Panc1 (cell line): ENCODE measurements around the gene PRR36. TPM values are rescaled to one million over a fixed set of nuclear protein-coding genes. Genes with fewer than 3 reads are reported as not detected.

ENCODE experiments used
- ATAC-seq: fragments of 200-7000 bp; cut with Tn5 transposase; 2 replicates; pipeline ENCODE4 v1.9.1; 2020; ENCODE audit warnings: mild to moderate bottlenecking, moderate library complexity
- BruUV-seq: library from RNA; stranded (reverse); fragments of 400-500 nt; replicated peaks from 2 replicates; lab custom pipeline; 2021; lab: Mats Ljungman, UMichigan
- CTCF ChIA-PET: fragments of 300-600 bp; sonication (Branson Sonifier 250); formaldehyde crosslinking; loops from one replicate; lab custom pipeline; 2022; ENCODE audit warnings: antibody characterized with exemption; lab: Charles Lee
- POLR2A ChIA-PET: fragments of 300-600 bp; sonication (Branson Sonifier 250); formaldehyde crosslinking; loops from one replicate; lab custom pipeline; 2022; ENCODE audit warnings: antibody characterized with exemption; lab: Charles Lee
- DNase-seq: peaks from one replicate; pipeline ENCODE4 v3.0.0-alpha.2; 2010; ENCODE audit warnings: low read depth, low spot score
- H3K27ac ChIP-seq: 2 replicates; pipeline ENCODE4 v1.5.1; 2011; ENCODE audit warnings: mild to moderate bottlenecking, low read length, inconsistent platforms
- H3K27me3 ChIP-seq: fragments of 200-500 bp; sonication (Bioruptor generic); 2 replicates; pipeline ENCODE4 v1.6.0; 2014; ENCODE audit warnings: low read length, inconsistent platforms; ENCODE audit not compliant: control insufficient read depth, insufficient read depth
- H3K36me3 ChIP-seq: fragments of 200-500 bp; sonication (Bioruptor generic); 2 replicates; pipeline ENCODE4 v1.5.1; 2014; ENCODE audit warnings: inconsistent platforms, mild to moderate bottlenecking, low read length, moderate library complexity; ENCODE audit not compliant: control insufficient read depth, insufficient read depth
- H3K4me1 ChIP-seq: 2 replicates; pipeline ENCODE4 v1.5.1; 2011; ENCODE audit warnings: inconsistent platforms, mild to moderate bottlenecking, low read length, moderate library complexity; ENCODE audit not compliant: control insufficient read depth, insufficient read depth
- H3K4me3 ChIP-seq, 2 experiments: 2 replicates each; pipeline ENCODE4 v1.5.1; 2011 to 2012; ENCODE audit warnings: low read depth in 2 of 2, low read length in 2 of 2, mild to moderate bottlenecking in 2 of 2, inconsistent platforms in 1 of 2, moderate library complexity in 1 of 2
- H3K9me3 ChIP-seq: fragments of 200-500 bp; sonication (Bioruptor generic); 2 replicates; pipeline ENCODE4 v1.5.1; 2014; ENCODE audit warnings: low read depth, mild to moderate bottlenecking, inconsistent platforms, low read length, moderate library complexity; ENCODE audit not compliant: control insufficient read depth, insufficient read depth
- CTCF ChIP-seq: fragments of 450-650 bp; IDR thresholded peaks from 2 replicates; pipeline ENCODE4 v1.5.1; 2017; ENCODE audit warnings: mild to moderate bottlenecking
- POLR2AphosphoS5 ChIP-seq: IDR thresholded peaks from 2 replicates; pipeline ENCODE4 v1.6.1; 2012; ENCODE audit warnings: mild to moderate bottlenecking, low read depth, low read length, moderate library complexity
- SIN3A ChIP-seq: IDR thresholded peaks from 2 replicates; pipeline ENCODE4 v1.6.1; 2012; ENCODE audit warnings: low read depth, mild to moderate bottlenecking, low read length, moderate library complexity, borderline replicate concordance; ENCODE audit not compliant: insufficient read depth
- TCF7L2 ChIP-seq: IDR thresholded peaks from 2 replicates; pipeline ENCODE4 v1.6.1; 2011; ENCODE audit warnings: mild to moderate bottlenecking, low read depth, low read length, inconsistent platforms
- in situ Hi-C: cut with HindIII; loops from 2 replicates; pipeline ENCODE4 v1.10.0; 2016; ENCODE audit warnings: low sequenced_read_pairs, low pct_unique_long_range_greater_than_20kb
- intact Hi-C: fragments of 100-400 bp; cut with micrococcal nuclease; formaldehyde crosslinking; loops from one replicate; pipeline ENCODE4 v1.10.0; 2022; ENCODE audit not compliant: unreplicated experiment
- total RNA-seq: library from RNA; stranded (reverse); gene quantifications from one replicate; pipeline ENCODE4 v1.2.1, GENCODE V29; 2021; ENCODE audit not compliant: unreplicated experiment
- TF ChIP-seq, protein P1 (sequence below), 2 experiments: IDR thresholded peaks; 2 replicates each; pipeline ENCODE4 v1.6.1; 2011 to 2012; ENCODE audit warnings: low read depth in 2 of 2, control low read depth in 1 of 2, low read length in 1 of 2, mild to moderate bottlenecking in 1 of 2, moderate library complexity in 1 of 2; ENCODE audit not compliant: insufficient read depth in 1 of 2

PRR36 gene
- total RNA-seq, 1 experiment from 2014 or later = 3.7 TPM

DNA sequence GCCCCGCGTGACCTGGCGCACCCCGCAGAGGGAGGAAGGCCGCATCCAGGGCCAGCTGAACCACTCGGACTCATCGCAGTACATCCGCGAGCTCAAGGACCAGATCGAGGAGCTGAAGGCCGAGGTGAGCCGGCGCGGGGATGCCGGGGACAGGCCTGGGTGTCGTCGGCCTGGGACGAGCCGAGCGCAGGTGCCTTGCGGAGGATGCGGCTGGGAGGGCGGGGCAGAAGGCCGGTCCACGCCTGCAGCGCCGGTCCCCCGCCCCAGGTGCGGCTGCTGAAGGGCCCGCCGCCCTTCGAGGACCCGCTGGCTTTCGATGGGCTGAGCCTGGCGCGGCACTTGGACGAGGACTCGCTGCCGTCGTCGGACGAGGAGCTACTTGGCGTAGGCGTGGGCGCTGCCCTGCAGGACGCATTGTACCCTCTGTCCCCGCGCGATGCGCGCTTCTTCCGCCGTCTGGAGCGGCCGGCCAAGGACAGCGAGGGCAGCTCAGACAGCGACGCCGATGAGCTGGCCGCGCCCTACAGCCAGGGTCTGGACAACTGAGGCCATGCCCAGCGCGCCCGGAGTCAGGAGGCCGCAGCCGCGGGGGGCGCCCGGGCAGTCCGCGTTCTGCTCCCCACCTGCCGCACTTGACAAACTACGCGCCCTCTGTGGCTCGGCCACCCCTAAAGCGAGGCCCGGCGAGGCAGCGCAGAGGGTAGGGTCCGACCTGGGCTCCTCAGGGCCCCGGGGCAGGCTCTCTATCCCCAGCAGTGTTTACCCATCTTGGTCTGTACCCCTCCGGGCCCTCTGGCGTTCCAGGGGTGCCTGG, 10.8 kb downstream of the PRR36 start:
- in situ Hi-C loops = no loop called here

DNA sequence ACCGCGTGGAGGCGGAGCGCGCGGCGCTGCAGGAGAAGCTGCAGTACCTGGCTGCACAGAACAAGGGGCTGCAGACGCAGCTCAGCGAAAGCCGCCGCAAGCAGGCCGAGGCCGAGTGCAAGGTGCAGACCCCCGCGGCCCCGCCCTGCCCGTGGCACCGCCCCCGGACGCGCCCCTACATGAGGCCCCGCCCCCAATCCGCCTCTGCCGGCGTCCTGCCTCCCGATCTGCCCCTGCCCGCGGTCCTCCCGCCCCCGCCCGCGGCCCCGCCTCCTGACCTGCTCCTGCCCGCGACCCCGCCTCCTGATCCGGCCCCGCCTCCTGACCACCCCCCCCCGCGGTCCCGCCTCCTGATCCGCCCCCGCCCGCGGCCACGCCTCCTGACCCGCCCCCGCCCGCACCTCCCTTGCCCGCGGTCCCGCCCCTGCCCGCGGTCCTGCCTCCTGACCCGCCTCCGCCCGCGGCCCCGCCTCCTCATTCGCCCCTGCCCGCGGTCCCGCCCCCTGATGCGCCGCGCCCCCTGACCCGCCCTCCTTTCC, 11.7 kb downstream of the PRR36 start:
- intact Hi-C loops (no loop called here), in situ Hi-C loops (no loop called here)
- no TSS peak for BruUV-seq
- Histone ChIP-seq H3K9me3 (no peaks in the 10 kb centered on the region), H3K27me3 (no peaks in the 10 kb centered on the region), H3K36me3 (no peaks in the 10 kb centered on the region), H3K4me3 (no peak overlapping the region), H3K27ac (no peak overlapping the region), H3K4me1 (no peaks in the 10 kb centered on the region)
- ChIA-PET CTCF (no interaction called here), POLR2A (no interaction called here)
- TF ChIP-seq POLR2AphosphoS5 (no peak), SIN3A (no peak), CTCF (no peak), TCF7L2 (no peak)
- TF ChIP-seq, protein P1, sequence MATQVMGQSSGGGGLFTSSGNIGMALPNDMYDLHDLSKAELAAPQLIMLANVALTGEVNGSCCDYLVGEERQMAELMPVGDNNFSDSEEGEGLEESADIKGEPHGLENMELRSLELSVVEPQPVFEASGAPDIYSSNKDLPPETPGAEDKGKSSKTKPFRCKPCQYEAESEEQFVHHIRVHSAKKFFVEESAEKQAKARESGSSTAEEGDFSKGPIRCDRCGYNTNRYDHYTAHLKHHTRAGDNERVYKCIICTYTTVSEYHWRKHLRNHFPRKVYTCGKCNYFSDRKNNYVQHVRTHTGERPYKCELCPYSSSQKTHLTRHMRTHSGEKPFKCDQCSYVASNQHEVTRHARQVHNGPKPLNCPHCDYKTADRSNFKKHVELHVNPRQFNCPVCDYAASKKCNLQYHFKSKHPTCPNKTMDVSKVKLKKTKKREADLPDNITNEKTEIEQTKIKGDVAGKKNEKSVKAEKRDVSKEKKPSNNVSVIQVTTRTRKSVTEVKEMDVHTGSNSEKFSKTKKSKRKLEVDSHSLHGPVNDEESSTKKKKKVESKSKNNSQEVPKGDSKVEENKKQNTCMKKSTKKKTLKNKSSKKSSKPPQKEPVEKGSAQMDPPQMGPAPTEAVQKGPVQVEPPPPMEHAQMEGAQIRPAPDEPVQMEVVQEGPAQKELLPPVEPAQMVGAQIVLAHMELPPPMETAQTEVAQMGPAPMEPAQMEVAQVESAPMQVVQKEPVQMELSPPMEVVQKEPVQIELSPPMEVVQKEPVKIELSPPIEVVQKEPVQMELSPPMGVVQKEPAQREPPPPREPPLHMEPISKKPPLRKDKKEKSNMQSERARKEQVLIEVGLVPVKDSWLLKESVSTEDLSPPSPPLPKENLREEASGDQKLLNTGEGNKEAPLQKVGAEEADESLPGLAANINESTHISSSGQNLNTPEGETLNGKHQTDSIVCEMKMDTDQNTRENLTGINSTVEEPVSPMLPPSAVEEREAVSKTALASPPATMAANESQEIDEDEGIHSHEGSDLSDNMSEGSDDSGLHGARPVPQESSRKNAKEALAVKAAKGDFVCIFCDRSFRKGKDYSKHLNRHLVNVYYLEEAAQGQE (IDR thresholded peaks at IDR 0.05; ENCODE audit: insufficient read depth in 1 of 2, low read depth in 2 of 2, low read length in 1 of 2) = no peak
- no peak for DNase-seq
- ATAC-seq = no peak

More for the DNA sequence above, 10.8 kb downstream of the PRR36 start:
- Histone ChIP-seq H3K9me3 (no peaks in the 10 kb centered on the region), H3K27ac (no peak overlapping the region), H3K36me3 (no peaks in the 10 kb centered on the region), H3K4me3 (no peak overlapping the region), H3K27me3 (no peaks in the 10 kb centered on the region), H3K4me1 (no peaks in the 10 kb centered on the region)
- DNase-seq (no peak), ATAC-seq (no peak)
- CTCF ChIA-PET = no interaction called here
- TF ChIP-seq SIN3A (no peak), CTCF (no peak), POLR2AphosphoS5 (no peak), TCF7L2 (no peak)
- TF ChIP-seq, protein P1 (IDR thresholded peaks at IDR 0.05; ENCODE audit: insufficient read depth in 1 of 2, low read depth in 2 of 2, low read length in 1 of 2) = no peak
- no TSS peak for BruUV-seq
- POLR2A ChIA-PET = no interaction called here
- intact Hi-C loops = no loop called here
